ENCODE results near the gene SMAD3.
"Not testable (repeated sequence)": the region's sequence is repeated elsewhere in the genome, so short reads cannot be mapped to it uniquely, and the experiment has no call there.

SMAD3 gene

GRCh38 chr15:67063689-67064606 lies 1.5 kb upstream of the SMAD3 start:
- no peak for DNase-seq

GRCh38 chr15:67064607-67065530 lies 533 bp upstream of the SMAD3 start:
- DNase-seq = no peak

- DNase-seq = no peak
Observed at GRCh38 chr15:67066041-67066958, 898 bp downstream of the SMAD3 start.

- no peak for DNase-seq
Observed at GRCh38 chr15:67066959-67067853, 1.8 kb downstream of the SMAD3 start.

GRCh38 chr15:67067930-67068551 lies 2.6 kb downstream of the SMAD3 start:
- DNase-seq = no peak

- DNase-seq = no peak
Observed at GRCh38 chr15:67068710-67069400, 3.5 kb downstream of the SMAD3 start.

GRCh38 chr15:67070150-67070549 lies 4.7 kb downstream of the SMAD3 start:
- no peak for DNase-seq

- DNase-seq = no peak
Observed at GRCh38 chr15:67070892-67071664, 5.7 kb downstream of the SMAD3 start.

- no peak for DNase-seq
Observed at GRCh38 chr15:67072442-67072841, 7.0 kb downstream of the SMAD3 start.

- no peak for DNase-seq
Observed at GRCh38 chr15:67072958-67073357, 7.6 kb downstream of the SMAD3 start.

- DNase-seq = no peak
Observed at GRCh38 chr15:67074886-67075229, 9.5 kb downstream of the SMAD3 start.

- not testable (repeated sequence) for DNase-seq
Observed at GRCh38 chr15:67075555-67076135, 10.2 kb downstream of the SMAD3 start.

GRCh38 chr15:67076147-67076843 lies 10.9 kb downstream of the SMAD3 start:
- no peak for DNase-seq

GRCh38 chr15:67077641-67078215 lies 12.3 kb downstream of the SMAD3 start:
- no peak for DNase-seq

- DNase-seq = no peak
Observed at GRCh38 chr15:67079361-67079760, 14.0 kb downstream of the SMAD3 start.

- DNase-seq = no peak
Observed at GRCh38 chr15:67080118-67080899, 14.9 kb downstream of the SMAD3 start.

- no peak for DNase-seq
Observed at GRCh38 chr15:67080900-67081431, 15.6 kb downstream of the SMAD3 start.
